ENCODE results near the gene SERGEF.

GRCh38 chr11:17812865-17813187 lies 200.0 kb downstream of the SERGEF start:
- TF ChIP-seq CTCF (conservative IDR thresholded peaks at IDR 0.05) (no peak), EZH2 (IDR thresholded peaks at IDR 0.05; ENCODE audit: low read depth) (no peak)

Data from PC-9 (cell line).